ENCODE measurements around the gene RNF169. TPM values are rescaled to one million over a fixed set of nuclear protein-coding genes. Genes with fewer than 3 reads are reported as not detected.

The RNF169 gene
- total and polyA plus RNA-seq, 2 of the 4 experiments (the other 2 are of a cell fraction) = 3.6 to 23.3 TPM

GRCh38 chr11:74739546-74740270 lies 8.9 kb upstream of the RNF169 start (continued):
- peak; percentile 90 for TF ChIP-seq RAD21 (IDR thresholded peaks at IDR 0.05; ENCODE audit: low read length)
- no peak for TF ChIP-seq FOS (IDR thresholded peaks at IDR 0.05; ENCODE audit: low read depth, low read length)

- no peak for DNase-seq
- Histone ChIP-seq H2AFZ (replicated peaks; ENCODE audit: low read length, poor library complexity) (no peak overlapping the region), H2AK5ac (ENCODE audit: low read depth, low read length) (no peak overlapping the region), H4K20me1 (ENCODE audit: insufficient read depth, low read length) (no peaks in the 10 kb centered on the region), H4K91ac (ENCODE audit: insufficient read depth, low read depth, low read length) (no peak overlapping the region), H3K56ac (ENCODE audit: extremely low read depth, insufficient read depth, low read length) (no peak overlapping the region), H3K18ac (ENCODE audit: low read depth, low read length) (no peak overlapping the region), H3K4me3 (ENCODE audit: insufficient read depth, low read depth, low read length) (no peak overlapping the region), H2BK120ac (ENCODE audit: low read depth, low read length) (no peak overlapping the region), H4K8ac (ENCODE audit: low read depth in 2 of 2, low read length in 2 of 2) (no peak overlapping the region), H3K9me1 (ENCODE audit: insufficient read depth, low read length) (peaks cover 10% of the 10 kb centered on the region), H3K79me1 (ENCODE audit: low read depth in 1 of 2, low read length in 2 of 2) (peaks cover 0 to 6% of the 10 kb centered on the region in 2 experiments; a peak in 1 of 4 replicates), H3K23ac (ENCODE audit: low read depth, low read length) (no peak overlapping the region), H3K27ac (ENCODE audit: insufficient read depth, low read length) (no peak overlapping the region), H3K4ac (ENCODE audit: low read depth, low read length) (no peak overlapping the region), H2BK15ac (ENCODE audit: low read depth, low read length) (no peak overlapping the region), H3K4me2 (ENCODE audit: low read depth, low read length) (no peak overlapping the region), H3K9me3 (ENCODE audit: control insufficient read depth, insufficient read depth, low read length) (peaks cover 2% of the 10 kb centered on the region; the same call in 1 of the 2 replicates), H3K4me1 (ENCODE audit: control insufficient read depth, insufficient read depth, low read length) (peaks cover 8% of the 10 kb centered on the region), H4K5ac (ENCODE audit: low read depth, low read length) (no peak overlapping the region), H2BK5ac (ENCODE audit: low read depth, low read length, poor library complexity, severe bottlenecking) (no peak overlapping the region), H3K36me3 (ENCODE audit: control insufficient read depth, insufficient read depth, low read length) (no peaks in the 10 kb centered on the region), H3K14ac (replicated peaks; ENCODE audit: low read depth, low read length) (no peak overlapping the region), H2AK9ac (replicated peaks; ENCODE audit: low read depth, low read length, poor library complexity) (no peak overlapping the region), H3K27me3 (ENCODE audit: control insufficient read depth, insufficient read depth, low read length) (no peaks in the 10 kb centered on the region), H2BK20ac (ENCODE audit: low read depth, low read length) (no peak overlapping the region), H3K9ac (ENCODE audit: low read depth, low read length) (no peak overlapping the region)
- in situ Hi-C loops (cut with MboI; ENCODE audit: low sequenced_read_pairs) = no loop called here
- ATAC-seq (ENCODE audit: low read depth) = no peak
- no peak for TF ChIP-seq MAZ (IDR thresholded peaks at IDR 0.05; ENCODE audit: borderline replicate concordance, low read depth, low read length)
- no peak for TF ChIP-seq MAFK (IDR thresholded peaks at IDR 0.05; ENCODE audit: low read depth, low read length)
- TF ChIP-seq CHD1 (IDR thresholded peaks at IDR 0.05; ENCODE audit: low read depth, low read length) = no peak
- no peak for TF ChIP-seq POLR2A (IDR thresholded peaks at IDR 0.05; ENCODE audit: low read depth, low read length)
- no peak for TF ChIP-seq FOS (IDR thresholded peaks at IDR 0.05; ENCODE audit: low read depth, low read length)
- TF ChIP-seq, protein P1, sequence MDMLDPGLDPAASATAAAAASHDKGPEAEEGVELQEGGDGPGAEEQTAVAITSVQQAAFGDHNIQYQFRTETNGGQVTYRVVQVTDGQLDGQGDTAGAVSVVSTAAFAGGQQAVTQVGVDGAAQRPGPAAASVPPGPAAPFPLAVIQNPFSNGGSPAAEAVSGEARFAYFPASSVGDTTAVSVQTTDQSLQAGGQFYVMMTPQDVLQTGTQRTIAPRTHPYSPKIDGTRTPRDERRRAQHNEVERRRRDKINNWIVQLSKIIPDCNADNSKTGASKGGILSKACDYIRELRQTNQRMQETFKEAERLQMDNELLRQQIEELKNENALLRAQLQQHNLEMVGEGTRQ (IDR thresholded peaks at IDR 0.05; ENCODE audit: low read depth, low read length) = no peak
- no peak for TF ChIP-seq MXI1 (IDR thresholded peaks at IDR 0.05; ENCODE audit: borderline replicate concordance, low read depth, low read length)
- ChIA-PET POLR2A (ENCODE audit: unreplicated experiment) (no interaction called here), CTCF (no interaction called here)
- dilution Hi-C loops (cut with HindIII; ENCODE audit: low sequenced_read_pairs, unreplicated experiment) = loop anchor here (25.0 kb wide), 1 partner anchor 130 kb away; no protein-coding TSS in a partner anchor
- BruUV-seq (replicated peaks) = no TSS peak
- intact Hi-C loops (cut with micrococcal nuclease) = no loop called here
- WGBS, 2 experiments (ENCODE audit: extremely low coverage in 2 of 2, insufficient read length in 1 of 2) = no CpG with 5 or more reads among the region's 4 CpGs
These were observed 6.6 kb upstream of the RNF169 start for GRCh38 chr11:74742070-74742469.
